ENCODE results near the gene TNFRSF12A. TPM values are rescaled to one million over a fixed set of nuclear protein-coding genes. Genes with fewer than 3 reads are reported as not detected.

TNFRSF12A gene
- total and polyA plus RNA-seq, 2 of the 13 experiments (the other 11 are each of a cell fraction or from before 2014, with no cell fraction given), result 61.9 to 66.0 TPM

- TF ChIP-seq, protein P1, sequence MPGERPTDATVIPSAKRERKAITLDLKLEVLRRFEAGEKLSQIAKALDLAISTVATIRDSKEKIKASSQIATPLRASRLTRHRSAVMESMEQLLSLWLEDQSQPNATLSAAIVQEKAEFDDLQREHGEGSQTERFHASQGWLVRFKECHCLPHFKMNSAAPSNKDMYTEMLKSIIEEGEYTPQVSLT (CRISPR knock-in tag; IDR thresholded peaks at IDR 0.05; ENCODE audit: borderline replicate concordance, low read depth), result no peak
- TF ChIP-seq ZNF572 (CRISPR knock-in tag; IDR thresholded peaks at IDR 0.05), result peak; percentile 93; the same call in 1 of the 2 replicates
- TF ChIP-seq ZNF790 (CRISPR knock-in tag; IDR thresholded peaks at IDR 0.05; ENCODE audit: borderline replicate concordance), result peak; percentile 88; the same call in 1 of the 2 replicates
- TF ChIP-seq, protein P2, sequence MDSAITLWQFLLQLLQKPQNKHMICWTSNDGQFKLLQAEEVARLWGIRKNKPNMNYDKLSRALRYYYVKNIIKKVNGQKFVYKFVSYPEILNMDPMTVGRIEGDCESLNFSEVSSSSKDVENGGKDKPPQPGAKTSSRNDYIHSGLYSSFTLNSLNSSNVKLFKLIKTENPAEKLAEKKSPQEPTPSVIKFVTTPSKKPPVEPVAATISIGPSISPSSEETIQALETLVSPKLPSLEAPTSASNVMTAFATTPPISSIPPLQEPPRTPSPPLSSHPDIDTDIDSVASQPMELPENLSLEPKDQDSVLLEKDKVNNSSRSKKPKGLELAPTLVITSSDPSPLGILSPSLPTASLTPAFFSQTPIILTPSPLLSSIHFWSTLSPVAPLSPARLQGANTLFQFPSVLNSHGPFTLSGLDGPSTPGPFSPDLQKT (CRISPR knock-in tag; IDR thresholded peaks at IDR 0.05; ENCODE audit: borderline replicate concordance), result no peak
- peak; percentile 85 for TF ChIP-seq IRF9 (CRISPR knock-in tag; IDR thresholded peaks at IDR 0.05; ENCODE audit: borderline replicate concordance)
- TF ChIP-seq BCL6 (CRISPR knock-in tag; IDR thresholded peaks at IDR 0.05), result peak; percentile 36; the same call in 1 of the 2 replicates
- TF ChIP-seq ZSCAN12 (CRISPR knock-in tag; IDR thresholded peaks at IDR 0.05), result no peak
- TF ChIP-seq GLI4 (CRISPR knock-in tag; IDR thresholded peaks at IDR 0.05; ENCODE audit: borderline replicate concordance), result peak; percentile 93; the same call in 1 of the 2 replicates
- 0 out of 2 replicates have a peak, but pooled peaks have one; percentile 43 for TF ChIP-seq ZNF770 (CRISPR knock-in tag; IDR thresholded peaks at IDR 0.05)
- no peak for TF ChIP-seq CEBPZ (IDR thresholded peaks at IDR 0.05; ENCODE audit: low read length)
- TF ChIP-seq FLYWCH1 (CRISPR knock-in tag; IDR thresholded peaks at IDR 0.05), result no peak
- TF ChIP-seq NFRKB (IDR thresholded peaks at IDR 0.05), result no peak
- TF ChIP-seq CENPT (CRISPR knock-in tag; IDR thresholded peaks at IDR 0.05; ENCODE audit: low read depth), result no peak
- no peak for TF ChIP-seq MAFF (IDR thresholded peaks at IDR 0.05; ENCODE audit: low read depth, low read length)
- peak; percentile 97 for TF ChIP-seq TARDBP (CRISPR knock-in tag; IDR thresholded peaks at IDR 0.05)
- no peak for TF ChIP-seq ZNF703 (CRISPR knock-in tag; IDR thresholded peaks at IDR 0.05; ENCODE audit: borderline replicate concordance)
- peak; percentile 83; the same call in 1 of the 2 replicates for TF ChIP-seq ZSCAN31 (CRISPR knock-in tag; IDR thresholded peaks at IDR 0.05; ENCODE audit: low read depth)
- peak; percentile 71; the same call in 2 of the 3 replicates for TF ChIP-seq MXI1 (IDR thresholded peaks at IDR 0.05; ENCODE audit: borderline replicate concordance, low read depth, low read length)
- no peak for TF ChIP-seq NRL (CRISPR knock-in tag; IDR thresholded peaks at IDR 0.05; ENCODE audit: borderline replicate concordance)
- 0 out of 2 replicates have a peak, but pooled peaks have one; percentile 44 for TF ChIP-seq PRMT3 (CRISPR knock-in tag; IDR thresholded peaks at IDR 0.05; ENCODE audit: borderline replicate concordance, low read depth)
- no peak for TF ChIP-seq ISX (CRISPR knock-in tag; conservative IDR thresholded peaks at IDR 0.05)
These were observed 3.7 kb downstream of the TNFRSF12A start, which contains the start of the genes HCFC1R1 and THOC6 (continued) for GRCh38 chr16:3023669-3024478.

Measured in HepG2 (cell line).